Vagina (tissue), 2 donors: Measurements from ENCODE around the gene FGF3.

Experiments used
- POLR2A ChIP-seq, 2 donors: fragments of 450-650 bp; IDR thresholded peaks; one replicate each; pipeline ENCODE4 v1.6.1; 2017; ENCODE audit warnings: antibody characterized with exemption in 2 of 2, mild to moderate bottlenecking in 2 of 2, moderate library complexity in 2 of 2
- POLR2AphosphoS5 ChIP-seq, 2 donors: sonication (generic); formaldehyde crosslinking; IDR thresholded peaks; one replicate each; pipeline ENCODE4 v1.9.0; 2017; ENCODE audit warnings: antibody characterized with exemption in 2 of 2, mild to moderate bottlenecking in 2 of 2, low read depth in 1 of 2; ENCODE audit not compliant: insufficient read depth in 1 of 2
- TF ChIP-seq, protein P1 (sequence below), 3 experiments: fragments of 450-650 bp in 2 of 3; fragments of 200-600 bp in 1 of 3; sonication (generic) in 1 of 3; IDR thresholded peaks; one replicate each; pipeline ENCODE4 v1.5.1; 2017 to 2019; ENCODE audit warnings: antibody characterized with exemption in 3 of 3, mild to moderate bottlenecking in 2 of 3, moderate library complexity in 2 of 3

GRCh38 chr11:69804769-69805508, 14.3 kb downstream of the FGF3 start:
- TF ChIP-seq POLR2A (IDR thresholded peaks at IDR 0.05), result no peak
- TF ChIP-seq, protein P1, sequence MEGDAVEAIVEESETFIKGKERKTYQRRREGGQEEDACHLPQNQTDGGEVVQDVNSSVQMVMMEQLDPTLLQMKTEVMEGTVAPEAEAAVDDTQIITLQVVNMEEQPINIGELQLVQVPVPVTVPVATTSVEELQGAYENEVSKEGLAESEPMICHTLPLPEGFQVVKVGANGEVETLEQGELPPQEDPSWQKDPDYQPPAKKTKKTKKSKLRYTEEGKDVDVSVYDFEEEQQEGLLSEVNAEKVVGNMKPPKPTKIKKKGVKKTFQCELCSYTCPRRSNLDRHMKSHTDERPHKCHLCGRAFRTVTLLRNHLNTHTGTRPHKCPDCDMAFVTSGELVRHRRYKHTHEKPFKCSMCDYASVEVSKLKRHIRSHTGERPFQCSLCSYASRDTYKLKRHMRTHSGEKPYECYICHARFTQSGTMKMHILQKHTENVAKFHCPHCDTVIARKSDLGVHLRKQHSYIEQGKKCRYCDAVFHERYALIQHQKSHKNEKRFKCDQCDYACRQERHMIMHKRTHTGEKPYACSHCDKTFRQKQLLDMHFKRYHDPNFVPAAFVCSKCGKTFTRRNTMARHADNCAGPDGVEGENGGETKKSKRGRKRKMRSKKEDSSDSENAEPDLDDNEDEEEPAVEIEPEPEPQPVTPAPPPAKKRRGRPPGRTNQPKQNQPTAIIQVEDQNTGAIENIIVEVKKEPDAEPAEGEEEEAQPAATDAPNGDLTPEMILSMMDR (IDR thresholded peaks at IDR 0.05), result no peak
- no peak for TF ChIP-seq POLR2AphosphoS5 (IDR thresholded peaks at IDR 0.05; ENCODE audit: insufficient read depth in 1 of 2, low read depth in 1 of 2)
